Heart left ventricle (tissue), 16 donors: ENCODE results near the gene ITFG2. TPM values are rescaled to one million over a fixed set of nuclear protein-coding genes. Genes with fewer than 3 reads are reported as not detected.

Experiments
- ATAC-seq, 4 donors: fragments of 200-7000 bp; cut with Tn5 transposase; one replicate each; pipeline ENCODE4 v1.9.1; 2020 to 2022; ENCODE audit warnings: moderate library complexity in 4 of 4, mild to moderate bottlenecking in 3 of 4, moderate number of reproducible peaks in 1 of 4
- DNase-seq, 5 donors: peaks; one replicate each; pipeline ENCODE4 v3.0.0-alpha.2; 2020
- H3K27ac ChIP-seq, 12 donors: fragments of 200-600 bp; sonication (generic) in 4 of 12; one replicate each; pipeline versions ENCODE4 v1.5.0 to v1.8.0; 2016 to 2022; ENCODE audit warnings: mild to moderate bottlenecking in 2 of 12
- H3K27me3 ChIP-seq, 9 donors: fragments of 200-600 bp; sonication (generic) in 2 of 9; one replicate each; pipeline versions ENCODE4 v1.5.1 to v1.8.0; 2016 to 2022; ENCODE audit warnings: mild to moderate bottlenecking in 3 of 9
- H3K36me3 ChIP-seq, 9 donors: fragments of 200-600 bp; sonication (generic) in 2 of 9; one replicate each; pipeline versions ENCODE4 v1.5.0 to v1.8.0; 2018 to 2022; ENCODE audit warnings: mild to moderate bottlenecking in 2 of 9
- H3K4me1 ChIP-seq, 12 donors: fragments of 200-600 bp; sonication (generic) in 4 of 12; one replicate each; pipeline versions ENCODE4 v1.5.0 to v1.8.0; 2016 to 2022; ENCODE audit warnings: mild to moderate bottlenecking in 3 of 12
- H3K4me3 ChIP-seq, 12 donors: fragments of 200-600 bp; sonication (generic) in 4 of 12; one replicate each; pipeline versions ENCODE4 v1.5.0 to v1.8.0; 2017 to 2022; ENCODE audit warnings: mild to moderate bottlenecking in 9 of 12, moderate library complexity in 4 of 12
- H3K9me3 ChIP-seq, 12 donors: fragments of 200-600 bp; sonication (generic) in 4 of 12; one replicate each; pipeline versions ENCODE4 v1.5.0 to v1.8.0; 2016 to 2022; ENCODE audit warnings: mild to moderate bottlenecking in 1 of 12
- POLR2A ChIP-seq, 2 donors: fragments of 450-650 bp; IDR thresholded peaks; one replicate each; pipeline ENCODE4 v1.6.1; 2017; ENCODE audit warnings: antibody characterized with exemption in 2 of 2, mild to moderate bottlenecking in 2 of 2, moderate library complexity in 2 of 2
- WGBS, 4 donors: extraction: QIAGEN DNeasy Blood & Tissue Kit in 2 of 4; methylation state at CpG; one replicate each; pipeline versions ENCODE4 v1.1.5 to v1.1.7; 2013 to 2018; 5-methylcytosine and 5-hydroxymethylcytosine counted together
- intact Hi-C, 10 donors: fragments of 100-400 bp; cut with DNase I; formaldehyde crosslinking; loops; one replicate each; pipeline versions ENCODE4 v1.11.1 to v1.14.2; 2022
- polyA plus RNA-seq, 2 donors: library from polyadenylated mRNA; stranded (reverse); fragments of 200-250 nt; gene quantifications; one replicate each; pipeline ENCODE4 v1.2.3, GENCODE V29; 2013
- total RNA-seq, 9 donors: library from RNA; depleted of rRNA in 2 of 9; stranded (reverse); fragments of >200 nt in 2 of 9; fragmentation: NEBNext Ultra II Directional in 3 of 9; extraction: Animal tissue kit (Norgen Biotek cat#: 25700) in 3 of 9; gene quantifications; one replicate each; pipeline versions ENCODE4 v1.1.0 to v1.2.4, GENCODE V29; 2016 to 2023
- TF ChIP-seq, protein P1 (sequence below), 12 donors: fragments of 200-600 bp; sonication (generic) in 4 of 12; IDR thresholded peaks; one replicate each; pipeline versions ENCODE4 v1.5.0 to v1.8.0; 2018 to 2022; ENCODE audit warnings: antibody characterized with exemption in 12 of 12, mild to moderate bottlenecking in 5 of 12
- donor health status: ischemic (EF 13 %, LVEDD 7.1; RV severe dilation, severe dysfunction).
- donor health status: healthy with polysubstance abuse.
- donor health status: DM: no; HTN: yes; CAD: no.
- donor health status: DM: no; HTN: no; CAD: no.
- donor health status: ischemic (EF 25% LVEDD 6.9; RV normal size, moderate dysfunction).
- donor health status: ischemic (EF 25% LVEDD 5.7; RV mildly dilated, moderate dysfunction).
- donor health status: healthy.
- donor health status: DM: yes; HTN: yes; CAD: no.
- donor health status: ischemic (EF 35%, LVEDD 5.7; RV mildly dilated, moderate dysfunction).
- donor health status: nonischemic (EF 11% LVEDD 7.7; RV severe dilation, severe dysfunction).
- donor health status: DM: yes; HTN: yes; CAD: no.
- donor health status: PGD.
- donor health status: ischemic (EF 29% LVEDD 5.4; RV normal size, mild dysfunction).
- donor health status: nonischemic (EF 23%, LVEDD 6.1; RV moderate dilation, normal function).

The ITFG2 gene
- total and polyA plus RNA-seq, 11 donors: 7.6 to 21.7 (median 12.1) TPM

GRCh38 chr12:2773199-2773875 lies 39.1 kb upstream of the ITFG2 start:
- 78 to 80% (median 79%) methylated on average over 19 of the region's 19 CpGs for WGBS, 4 donors
- Histone ChIP-seq H3K4me1 (no peaks in the 10 kb centered on the region), H3K27ac (no peak overlapping the region), H3K9me3 (no peaks in the 10 kb centered on the region), H3K36me3 (no peaks in the 10 kb centered on the region), H3K4me3 (no peak overlapping the region), H3K27me3 (no peaks in the 10 kb centered on the region)
- intact Hi-C loops: no loop called here
- ATAC-seq (no peak), DNase-seq (no peak)
- TF ChIP-seq POLR2A (IDR thresholded peaks at IDR 0.05): no peak
- TF ChIP-seq, protein P1, sequence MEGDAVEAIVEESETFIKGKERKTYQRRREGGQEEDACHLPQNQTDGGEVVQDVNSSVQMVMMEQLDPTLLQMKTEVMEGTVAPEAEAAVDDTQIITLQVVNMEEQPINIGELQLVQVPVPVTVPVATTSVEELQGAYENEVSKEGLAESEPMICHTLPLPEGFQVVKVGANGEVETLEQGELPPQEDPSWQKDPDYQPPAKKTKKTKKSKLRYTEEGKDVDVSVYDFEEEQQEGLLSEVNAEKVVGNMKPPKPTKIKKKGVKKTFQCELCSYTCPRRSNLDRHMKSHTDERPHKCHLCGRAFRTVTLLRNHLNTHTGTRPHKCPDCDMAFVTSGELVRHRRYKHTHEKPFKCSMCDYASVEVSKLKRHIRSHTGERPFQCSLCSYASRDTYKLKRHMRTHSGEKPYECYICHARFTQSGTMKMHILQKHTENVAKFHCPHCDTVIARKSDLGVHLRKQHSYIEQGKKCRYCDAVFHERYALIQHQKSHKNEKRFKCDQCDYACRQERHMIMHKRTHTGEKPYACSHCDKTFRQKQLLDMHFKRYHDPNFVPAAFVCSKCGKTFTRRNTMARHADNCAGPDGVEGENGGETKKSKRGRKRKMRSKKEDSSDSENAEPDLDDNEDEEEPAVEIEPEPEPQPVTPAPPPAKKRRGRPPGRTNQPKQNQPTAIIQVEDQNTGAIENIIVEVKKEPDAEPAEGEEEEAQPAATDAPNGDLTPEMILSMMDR (IDR thresholded peaks at IDR 0.05): no peak

DNA sequence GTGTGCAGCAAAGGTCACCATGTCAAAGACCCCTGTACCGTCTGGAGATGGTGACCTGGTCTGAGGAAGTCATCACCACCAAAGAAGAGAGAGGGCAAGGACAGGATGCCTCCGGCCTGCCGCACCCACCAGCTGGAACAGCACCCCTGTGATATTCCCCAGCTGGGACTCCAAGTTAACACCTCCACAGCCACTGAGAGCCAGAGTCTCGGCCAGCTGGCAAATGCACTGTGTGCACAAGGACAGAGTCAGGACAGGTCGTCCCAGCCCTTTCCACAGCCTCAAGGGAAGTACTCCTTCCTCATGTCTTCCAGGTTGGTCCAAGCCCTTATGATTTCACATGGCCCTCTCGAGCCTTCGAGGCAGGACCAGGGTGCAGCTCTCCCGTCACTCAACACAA lies 37.0 kb upstream of the ITFG2 start:
- Histone ChIP-seq H3K36me3 (no peaks in the 10 kb centered on the region), H3K27me3 (no peaks in the 10 kb centered on the region), H3K9me3 (no peaks in the 10 kb centered on the region), H3K4me3 (no peak overlapping the region), H3K4me1 (no peaks in the 10 kb centered on the region), H3K27ac (no peak overlapping the region)
- intact Hi-C loops: no loop called here
- TF ChIP-seq, protein P1 (IDR thresholded peaks at IDR 0.05): no peak
- TF ChIP-seq POLR2A (IDR thresholded peaks at IDR 0.05): no peak
- 59 to 64% (median 62%) methylated on average over 6 to 8 of the region's 8 CpGs for WGBS, 4 donors
- peak; percentile 72 to 85 (median 82) for ATAC-seq
- DNase-seq: peak in 1 of 5 donors; percentile 68

GRCh38 chr12:2776129-2776806 lies 36.2 kb upstream of the ITFG2 start:
- H3K36me3 ChIP-seq: no peaks in the 10 kb centered on the region
- no peak overlapping the region for H3K4me3 ChIP-seq
- no peaks in the 10 kb centered on the region for H3K9me3 ChIP-seq
- intact Hi-C loops: no loop called here
- TF ChIP-seq, protein P1 (IDR thresholded peaks at IDR 0.05): no peak
- H3K27me3 ChIP-seq: no peaks in the 10 kb centered on the region
- H3K27ac ChIP-seq: no peak overlapping the region
- H3K4me1 ChIP-seq: no peaks in the 10 kb centered on the region
- WGBS, 4 donors: 87 to 89% (median 88%) methylated on average over 20 of the region's 20 CpGs
- DNase-seq: no peak
- no peak for ATAC-seq

DNA sequence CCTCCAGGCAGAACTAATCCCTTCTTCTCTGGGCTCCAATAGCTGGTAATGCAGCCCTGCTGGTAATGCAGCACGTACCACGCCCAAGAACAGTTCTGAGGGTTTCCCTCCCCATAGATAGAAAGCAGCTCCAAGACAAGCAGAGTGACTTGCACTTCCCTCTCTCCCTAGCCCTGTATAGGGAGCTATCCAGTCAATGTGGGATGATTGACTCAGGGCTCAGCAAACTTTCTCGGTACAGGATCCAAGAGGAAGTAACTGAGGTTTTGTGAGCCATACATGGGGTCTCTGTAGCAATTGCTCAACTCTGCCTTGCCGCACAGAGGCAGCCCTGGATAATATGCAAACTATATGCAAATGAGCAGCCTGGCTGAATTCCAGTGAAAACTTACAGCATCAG lies 33.2 kb upstream of the ITFG2 start:
- H3K4me3 ChIP-seq: no peak overlapping the region
- peaks cover 0 to 6% (median 0%) of the 10 kb centered on the region in 9 donors for H3K27me3 ChIP-seq
- DNase-seq: no peak
- H3K9me3 ChIP-seq: no peaks in the 10 kb centered on the region
- no peak for TF ChIP-seq POLR2A (IDR thresholded peaks at IDR 0.05)
- TF ChIP-seq, protein P1 (IDR thresholded peaks at IDR 0.05): no peak
- H3K4me1 ChIP-seq: peaks cover 0 to 9% (median 4%) of the 10 kb centered on the region in 12 donors
- no peak for ATAC-seq
- H3K36me3 ChIP-seq: no peaks in the 10 kb centered on the region
- intact Hi-C loops: no loop called here
- WGBS, 4 donors: 76 to 87% (median 84%) methylated on average over 4 of the region's 4 CpGs
- no peak overlapping the region for H3K27ac ChIP-seq
